Suppressor macrophage (primary cell): Measurements from ENCODE around the gene CCDC77.

Experiments used
- DNase-seq, 4 experiments: peaks; one replicate each; pipeline ENCODE4 v3.0.0-alpha.2; 2020 to 2022

Gene CCDC77

GRCh38 chr12:482061-482460 is 80.6 kb downstream of the CCDC77 start:
- DNase-seq, result no peak

- no peak for DNase-seq
Observed at GRCh38 chr12:484096-484495, 82.7 kb downstream of the CCDC77 start.

GRCh38 chr12:490260-490659 is 88.8 kb downstream of the CCDC77 start:
- DNase-seq, result no peak
